Tibial artery (tissue), 4 donors: ENCODE data around the gene LRATD1.
"Not testable (repeated sequence)": the region's sequence is repeated elsewhere in the genome, so short reads cannot be mapped to it uniquely, and the experiment has no call there.

Source experiments
- DNase-seq, 2 donors: peaks; one replicate each; pipeline ENCODE4 v3.0.0-alpha.2; 2019
- H3K27ac ChIP-seq, 2 donors: fragments of 200-600 bp; sonication (generic) in 1 of 2; 1 replicate in 1 of 2; 2 replicates in 1 of 2; pipeline ENCODE4 v1.5.1; 2018 to 2019; ENCODE audit warnings: mild to moderate bottlenecking in 1 of 2
- H3K27me3 ChIP-seq, 2 donors: fragments of 200-600 bp; sonication (generic) in 1 of 2; one replicate each; pipeline versions ENCODE4 v1.5.1 to v1.6.0; 2016 to 2019
- H3K36me3 ChIP-seq, 3 donors: fragments of 200-600 bp; sonication (generic) in 2 of 3; one replicate each; pipeline ENCODE4 v1.5.1; 2016 to 2019; ENCODE audit warnings: mild to moderate bottlenecking in 2 of 3
- H3K4me1 ChIP-seq, 4 donors: fragments of 200-600 bp; sonication (generic) in 2 of 4; 1 replicate in 3 of 4; 2 replicates in 1 of 4; pipeline ENCODE4 v1.5.1; 2016 to 2019
- H3K4me3 ChIP-seq, 2 donors: fragments of 200-600 bp; sonication (generic) in 1 of 2; 1 replicate in 1 of 2; 2 replicates in 1 of 2; pipeline ENCODE4 v1.5.1; 2018 to 2019; ENCODE audit warnings: mild to moderate bottlenecking in 2 of 2
- H3K9me3 ChIP-seq, 3 donors: fragments of 200-600 bp; sonication (generic) in 1 of 3; one replicate each; pipeline ENCODE4 v1.5.1; 2016 to 2019
- intact Hi-C: fragments of 100-400 bp; cut with DNase I; formaldehyde crosslinking; loops from one replicate; pipeline ENCODE4 v1.15.0; 2023; ENCODE audit warnings: low total_unique reads
- TF ChIP-seq, protein P1 (sequence below), 2 experiments: fragments of 200-600 bp in 1 of 2; fragments of 450-650 bp in 1 of 2; IDR thresholded peaks; one replicate each; pipeline ENCODE4 v1.5.1; 2017 to 2019; ENCODE audit warnings: antibody characterized with exemption in 2 of 2, mild to moderate bottlenecking in 1 of 2, moderate library complexity in 1 of 2

The LRATD1 gene

DNA sequence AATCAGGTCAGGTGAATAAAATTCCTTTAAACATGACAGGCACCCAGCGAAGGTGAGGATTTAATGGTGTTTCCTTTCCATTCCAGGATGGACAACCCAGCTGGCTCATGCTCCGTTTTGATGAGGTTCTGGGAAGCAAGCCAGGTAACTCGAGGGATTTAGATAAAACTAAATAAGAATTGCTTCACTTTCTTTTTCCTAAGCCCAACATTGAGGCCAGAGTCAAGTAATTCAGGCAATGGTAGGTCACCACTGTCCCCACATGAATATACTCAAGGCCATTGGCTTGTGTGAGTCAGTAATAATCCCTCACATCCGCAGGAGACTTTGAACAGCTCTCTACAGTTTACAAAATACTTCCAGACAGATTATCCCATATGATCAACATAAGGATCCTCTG, 16.2 kb upstream of the LRATD1 start:
- Histone ChIP-seq H3K4me1 (no peaks in the 10 kb centered on the region), H3K4me3 (no peak overlapping the region), H3K27me3 (no peaks in the 10 kb centered on the region), H3K27ac (no peak overlapping the region), H3K9me3 (no peaks in the 10 kb centered on the region), H3K36me3 (no peaks in the 10 kb centered on the region)
- intact Hi-C loops = no loop called here
- no peak for DNase-seq
- TF ChIP-seq, protein P1, sequence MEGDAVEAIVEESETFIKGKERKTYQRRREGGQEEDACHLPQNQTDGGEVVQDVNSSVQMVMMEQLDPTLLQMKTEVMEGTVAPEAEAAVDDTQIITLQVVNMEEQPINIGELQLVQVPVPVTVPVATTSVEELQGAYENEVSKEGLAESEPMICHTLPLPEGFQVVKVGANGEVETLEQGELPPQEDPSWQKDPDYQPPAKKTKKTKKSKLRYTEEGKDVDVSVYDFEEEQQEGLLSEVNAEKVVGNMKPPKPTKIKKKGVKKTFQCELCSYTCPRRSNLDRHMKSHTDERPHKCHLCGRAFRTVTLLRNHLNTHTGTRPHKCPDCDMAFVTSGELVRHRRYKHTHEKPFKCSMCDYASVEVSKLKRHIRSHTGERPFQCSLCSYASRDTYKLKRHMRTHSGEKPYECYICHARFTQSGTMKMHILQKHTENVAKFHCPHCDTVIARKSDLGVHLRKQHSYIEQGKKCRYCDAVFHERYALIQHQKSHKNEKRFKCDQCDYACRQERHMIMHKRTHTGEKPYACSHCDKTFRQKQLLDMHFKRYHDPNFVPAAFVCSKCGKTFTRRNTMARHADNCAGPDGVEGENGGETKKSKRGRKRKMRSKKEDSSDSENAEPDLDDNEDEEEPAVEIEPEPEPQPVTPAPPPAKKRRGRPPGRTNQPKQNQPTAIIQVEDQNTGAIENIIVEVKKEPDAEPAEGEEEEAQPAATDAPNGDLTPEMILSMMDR (IDR thresholded peaks at IDR 0.05) = no peak

DNA sequence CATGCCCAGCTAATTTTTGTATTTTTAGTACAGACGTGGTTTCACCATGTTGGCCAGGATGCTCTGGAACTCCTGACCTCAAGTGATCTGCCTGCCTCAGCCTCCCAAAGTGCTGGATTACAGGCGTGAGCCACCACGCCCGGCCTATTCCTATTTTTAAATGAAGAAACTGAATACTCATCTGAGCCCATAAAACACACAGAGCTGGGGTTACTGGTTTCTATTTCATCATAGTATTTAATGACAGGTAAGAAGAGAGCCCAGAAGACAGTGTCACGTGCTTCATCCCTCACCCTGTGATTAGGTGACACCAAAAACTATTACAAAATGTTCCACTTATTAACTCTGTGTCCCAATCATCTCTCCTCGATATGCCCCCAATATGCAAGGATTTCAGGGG, 15.6 kb upstream of the LRATD1 start:
- Histone ChIP-seq H3K4me3 (no peak overlapping the region), H3K27ac (no peak overlapping the region), H3K9me3 (no peaks in the 10 kb centered on the region), H3K27me3 (no peaks in the 10 kb centered on the region), H3K36me3 (no peaks in the 10 kb centered on the region), H3K4me1 (no peaks in the 10 kb centered on the region)
- no peak for DNase-seq
- intact Hi-C loops = no loop called here
- TF ChIP-seq, protein P1 (IDR thresholded peaks at IDR 0.05) = no peak

DNA sequence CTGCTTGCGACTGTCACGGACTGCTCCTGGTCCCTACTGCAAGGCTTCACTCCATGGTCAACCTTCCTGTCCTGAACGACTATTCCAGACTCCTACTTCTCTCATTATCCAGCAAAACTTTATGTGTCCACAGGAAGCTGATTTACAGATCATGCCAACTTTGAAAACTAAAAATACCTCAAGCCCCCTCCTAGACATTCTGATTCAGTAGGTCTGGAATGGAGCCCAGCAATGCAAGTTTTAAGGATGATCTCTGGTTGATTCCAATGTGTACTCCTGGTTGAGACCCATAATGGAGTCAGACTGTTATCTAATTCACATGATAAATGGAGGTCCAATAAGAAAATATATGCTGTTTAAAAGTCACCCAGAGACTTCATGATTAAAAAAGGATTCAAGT, 13.1 kb upstream of the LRATD1 start:
- Histone ChIP-seq H3K9me3 (no peaks in the 10 kb centered on the region), H3K4me3 (no peak overlapping the region), H3K36me3 (no peaks in the 10 kb centered on the region), H3K4me1 (no peaks in the 10 kb centered on the region), H3K27ac (no peak overlapping the region), H3K27me3 (peaks cover 0 to 2% of the 10 kb centered on the region in 2 donors)
- TF ChIP-seq, protein P1 (IDR thresholded peaks at IDR 0.05) = no peak
- intact Hi-C loops = no loop called here
- DNase-seq = no peak

DNA sequence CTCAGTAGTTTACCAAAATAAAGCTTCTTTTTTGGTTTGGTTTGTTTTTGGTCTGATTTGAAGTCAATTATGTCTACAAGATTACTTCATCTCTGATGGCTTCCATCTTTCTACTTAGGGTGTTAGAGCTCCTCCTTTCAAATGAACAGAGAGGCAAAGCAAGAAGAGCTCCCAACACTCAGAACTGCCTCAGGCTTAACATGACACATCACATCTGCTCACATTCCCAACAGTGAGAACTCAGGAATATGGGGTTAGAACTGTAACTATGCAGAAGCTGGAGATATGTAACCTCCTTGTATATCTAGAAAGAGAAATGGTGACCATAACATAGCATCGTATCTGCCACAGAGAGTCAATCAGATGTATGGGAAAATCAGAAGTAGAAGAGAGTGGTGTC, 11.4 kb upstream of the LRATD1 start:
- H3K4me1 ChIP-seq = no peaks in the 10 kb centered on the region
- DNase-seq = no peak
- H3K27me3 ChIP-seq = peaks cover 0 to 2% of the 10 kb centered on the region in 2 donors
- H3K36me3 ChIP-seq = no peaks in the 10 kb centered on the region
- no peak overlapping the region for H3K27ac ChIP-seq
- no peaks in the 10 kb centered on the region for H3K9me3 ChIP-seq
- H3K4me3 ChIP-seq = no peak overlapping the region
- intact Hi-C loops = no loop called here
- TF ChIP-seq, protein P1 (IDR thresholded peaks at IDR 0.05) = no peak

DNA sequence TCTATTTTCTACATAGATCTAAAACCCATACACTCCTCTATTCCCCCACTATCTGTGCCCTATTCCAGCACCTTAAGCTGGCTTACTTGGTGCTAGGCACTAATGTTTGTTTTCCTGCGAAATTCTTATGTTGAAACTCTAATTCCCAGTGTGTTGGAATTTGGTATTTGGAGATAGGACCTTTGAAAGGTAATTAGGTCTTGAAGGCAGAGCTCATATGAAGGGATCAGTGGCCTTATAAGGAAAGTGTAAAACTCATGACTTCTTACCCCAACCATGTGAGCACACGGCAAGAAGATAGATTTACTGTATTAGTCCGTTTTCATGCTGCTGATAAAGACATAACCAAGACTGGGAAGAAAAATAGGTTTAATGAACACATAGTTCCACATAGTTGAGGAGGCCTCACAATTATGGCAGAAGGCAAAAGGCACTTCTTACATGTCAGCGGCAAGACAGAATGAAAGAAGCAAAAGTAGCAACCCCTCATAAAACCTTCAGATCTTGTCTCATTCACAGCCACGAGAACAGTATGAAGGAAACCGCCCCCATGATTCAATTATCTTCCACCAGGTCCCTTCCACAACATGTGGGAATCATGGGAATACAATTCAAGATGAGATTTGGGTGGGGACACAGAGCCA, 10.5 kb upstream of the LRATD1 start:
- peaks cover 0 to 2% of the 10 kb centered on the region in 2 donors for H3K27me3 ChIP-seq
- TF ChIP-seq, protein P1 (IDR thresholded peaks at IDR 0.05) = no peak
- H3K4me3 ChIP-seq = no peak overlapping the region
- intact Hi-C loops = no loop called here
- no peaks in the 10 kb centered on the region for H3K9me3 ChIP-seq
- no peak for DNase-seq
- no peak overlapping the region for H3K27ac ChIP-seq
- H3K36me3 ChIP-seq = no peaks in the 10 kb centered on the region
- H3K4me1 ChIP-seq = no peaks in the 10 kb centered on the region

DNA sequence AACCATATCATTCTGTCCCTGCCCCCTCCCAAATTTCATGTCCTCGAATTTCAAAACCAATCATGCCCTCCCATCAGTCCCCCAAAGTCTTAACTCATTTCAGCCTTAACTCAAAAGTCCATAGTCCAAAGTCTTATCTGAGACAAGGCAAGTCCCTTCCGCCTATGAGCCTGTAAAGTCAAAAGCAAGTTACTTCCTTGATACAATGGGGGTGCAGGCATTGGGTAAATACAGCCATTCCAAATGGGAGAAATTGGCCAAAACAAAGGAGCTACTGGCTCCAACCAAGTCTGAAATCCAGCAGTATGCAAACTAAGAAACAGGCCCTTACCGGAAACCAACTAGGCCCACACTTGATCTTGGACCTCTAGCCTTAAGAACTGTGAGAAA, 10.0 kb upstream of the LRATD1 start:
- H3K27ac ChIP-seq, DNase-seq, H3K9me3 ChIP-seq, H3K27me3 ChIP-seq, H3K4me1 ChIP-seq, H3K4me3 ChIP-seq, H3K36me3 ChIP-seq, intact Hi-C loops: not testable (repeated sequence)
